ENCODE results near the gene GAB1. TPM values are rescaled to one million over a fixed set of nuclear protein-coding genes. Genes with fewer than 3 reads are reported as not detected.

The GAB1 gene
- total RNA-seq, 8 experiments from 2014 or later: 7.5 to 73.2 (median 14.8) TPM

- Histone ChIP-seq H3K27ac (no peak overlapping the region), H3K4me3 (no peak overlapping the region), H3K4me1 (replicated peaks in 1 of 2) (peaks cover 0 to 7% of the 10 kb centered on the region in 2 donors)
- in situ Hi-C loops (cut with MboI; ENCODE audit: low pct_unique_long_range_greater_than_20kb in 2 of 9, low sequenced_read_pairs in 9 of 9, unreplicated experiment in 9 of 9): no loop called here
- WGBS, 10 experiments: 91 to 100% (median 100%) methylated on average over 1 to 4 of the region's 5 CpGs; no CpG with 5 or more reads in 3 of the 10 experiments
- ATAC-seq (replicated peaks in 6 of 8): no peak
Measured at GRCh38 chr4:143367863-143368262, 31.2 kb downstream of the GAB1 start.

DNA sequence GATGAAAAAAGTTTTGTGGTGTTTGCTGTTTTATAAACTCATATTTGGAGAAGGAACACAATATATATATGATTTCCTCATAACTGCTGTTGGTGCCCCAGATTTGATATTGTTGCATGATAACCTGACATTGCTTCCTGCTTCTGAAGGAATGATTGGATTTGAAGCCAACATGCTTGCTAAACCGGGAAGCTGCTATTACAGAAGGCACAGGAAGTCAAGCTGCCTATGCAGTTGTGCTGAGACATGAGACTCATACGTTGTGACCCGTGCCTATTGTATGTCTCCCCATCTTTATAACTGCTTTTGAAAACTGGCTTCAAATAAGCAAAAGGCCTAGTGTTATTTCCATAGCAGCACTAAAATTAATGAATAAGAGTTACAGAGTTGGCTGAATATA, 32.9 kb downstream of the GAB1 start:
- in situ Hi-C loops (cut with MboI; ENCODE audit: low pct_unique_long_range_greater_than_20kb in 2 of 9, low sequenced_read_pairs in 9 of 9, unreplicated experiment in 9 of 9): no loop called here
- 48 to 100% (median 75%) methylated on average over 1 to 3 of the region's 3 CpGs; no CpG with 5 or more reads in 1 of the 10 experiments for WGBS, 10 experiments
- Histone ChIP-seq H3K27ac (no peak overlapping the region), H3K4me3 (no peak overlapping the region), H3K4me1 (replicated peaks in 1 of 2) (no peaks in the 10 kb centered on the region)
- ATAC-seq (replicated peaks in 6 of 8): no peak

GRCh38 chr4:143372093-143372915, 35.6 kb downstream of the GAB1 start:
- H3K4me3 ChIP-seq: no peak overlapping the region
- WGBS, 10 experiments: 93 to 100% (median 100%) methylated on average over 1 of the region's 1 CpG; no CpG with 5 or more reads in 1 of the 10 experiments
- in situ Hi-C loops (cut with MboI; ENCODE audit: low pct_unique_long_range_greater_than_20kb in 2 of 9, low sequenced_read_pairs in 9 of 9, unreplicated experiment in 9 of 9): no loop called here
- no peak overlapping the region for H3K27ac ChIP-seq
- peaks cover 0 to 9% of the 10 kb centered on the region in 2 donors for H3K4me1 ChIP-seq (replicated peaks in 1 of 2)
- ATAC-seq (replicated peaks in 6 of 8): no peak

DNA sequence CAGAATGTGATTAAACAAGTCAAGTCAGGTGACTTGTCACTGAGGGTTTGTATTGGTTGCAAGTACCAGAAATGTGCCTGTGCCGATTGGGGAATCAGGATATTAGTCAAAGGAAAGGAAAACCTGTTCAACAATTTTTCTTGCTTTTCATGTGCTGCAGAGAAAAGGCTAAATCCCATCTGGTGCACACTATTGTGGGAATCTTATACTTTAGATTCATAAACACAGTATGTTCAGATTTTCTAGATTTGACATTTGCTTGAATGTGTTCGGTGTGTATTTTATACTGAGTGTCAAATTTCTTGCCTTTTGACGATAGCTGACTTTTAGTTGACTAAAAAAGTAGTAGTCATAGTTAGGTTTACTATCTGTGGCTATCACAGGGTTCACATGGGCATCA, 37.6 kb downstream of the GAB1 start:
- WGBS, 10 experiments: 35 to 100% (median 97%) methylated on average over 1 to 3 of the region's 3 CpGs; no CpG with 5 or more reads in 1 of the 10 experiments
- Histone ChIP-seq H3K27ac (no peak overlapping the region), H3K4me1 (replicated peaks in 1 of 2) (peaks cover 4 to 14% of the 10 kb centered on the region in 2 donors), H3K4me3 (no peak overlapping the region)
- no peak for ATAC-seq (replicated peaks in 6 of 8)
- in situ Hi-C loops (cut with MboI; ENCODE audit: low pct_unique_long_range_greater_than_20kb in 2 of 9, low sequenced_read_pairs in 9 of 9, unreplicated experiment in 9 of 9): no loop called here

GRCh38 chr4:143374771-143375170, 38.1 kb downstream of the GAB1 start:
- H3K4me3 ChIP-seq: no peak overlapping the region
- no peak overlapping the region for H3K27ac ChIP-seq
- peaks cover 4 to 14% of the 10 kb centered on the region in 2 donors for H3K4me1 ChIP-seq (replicated peaks in 1 of 2)
- 82 to 100% (median 91%) methylated on average over 1 to 6 of the region's 6 CpGs; no CpG with 5 or more reads in 3 of the 10 experiments for WGBS, 10 experiments
- ATAC-seq (replicated peaks in 6 of 8): no peak
- in situ Hi-C loops (cut with MboI; ENCODE audit: low pct_unique_long_range_greater_than_20kb in 2 of 9, low sequenced_read_pairs in 9 of 9, unreplicated experiment in 9 of 9): no loop called here

- Histone ChIP-seq H3K4me1 (replicated peaks in 1 of 2) (peaks cover 4 to 16% of the 10 kb centered on the region in 2 donors), H3K4me3 (no peak overlapping the region), H3K27ac (no peak overlapping the region)
- ATAC-seq (replicated peaks in 6 of 8): peak; percentile 43 to 85 (median 62)
- in situ Hi-C loops (cut with MboI; ENCODE audit: low pct_unique_long_range_greater_than_20kb in 2 of 9, low sequenced_read_pairs in 9 of 9, unreplicated experiment in 9 of 9): no loop called here
- 40 to 100% (median 82%) methylated on average over 1 to 5 of the region's 6 CpGs; no CpG with 5 or more reads in 2 of the 10 experiments for WGBS, 10 experiments
Measured at GRCh38 chr4:143375326-143376073, 38.8 kb downstream of the GAB1 start.

DNA sequence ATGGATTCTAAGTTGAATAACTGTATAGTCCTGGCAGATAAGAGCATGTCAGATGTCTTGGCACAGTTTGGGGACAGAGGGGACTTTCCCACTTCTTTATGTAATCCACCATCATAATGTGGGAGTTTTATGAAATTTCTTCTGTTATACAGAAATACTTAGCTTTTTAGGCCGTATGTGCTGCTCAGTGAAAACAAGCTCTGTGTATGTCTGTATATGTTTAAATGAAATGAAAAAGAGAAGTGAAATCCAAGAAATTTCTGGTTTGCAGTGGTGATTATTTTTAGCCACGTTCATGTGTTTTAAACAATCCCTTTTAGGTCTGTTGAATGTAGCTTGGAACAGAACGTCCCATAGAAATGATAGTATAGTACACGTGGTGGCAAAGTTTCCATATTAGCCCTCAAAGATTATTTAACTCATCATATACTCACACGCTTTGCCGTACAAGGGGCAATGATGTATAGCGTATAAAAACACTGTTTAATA, 41.0 kb downstream of the GAB1 start:
- no peak overlapping the region for H3K27ac ChIP-seq
- H3K4me1 ChIP-seq (replicated peaks in 1 of 2): peaks cover 19 to 38% of the 10 kb centered on the region in 2 donors
- ATAC-seq (replicated peaks in 6 of 8): no peak
- in situ Hi-C loops (cut with MboI; ENCODE audit: low pct_unique_long_range_greater_than_20kb in 2 of 9, low sequenced_read_pairs in 9 of 9, unreplicated experiment in 9 of 9): no loop called here
- H3K4me3 ChIP-seq: no peak overlapping the region
- WGBS, 10 experiments: 63 to 97% (median 81%) methylated on average over 3 to 7 of the region's 7 CpGs

DNA sequence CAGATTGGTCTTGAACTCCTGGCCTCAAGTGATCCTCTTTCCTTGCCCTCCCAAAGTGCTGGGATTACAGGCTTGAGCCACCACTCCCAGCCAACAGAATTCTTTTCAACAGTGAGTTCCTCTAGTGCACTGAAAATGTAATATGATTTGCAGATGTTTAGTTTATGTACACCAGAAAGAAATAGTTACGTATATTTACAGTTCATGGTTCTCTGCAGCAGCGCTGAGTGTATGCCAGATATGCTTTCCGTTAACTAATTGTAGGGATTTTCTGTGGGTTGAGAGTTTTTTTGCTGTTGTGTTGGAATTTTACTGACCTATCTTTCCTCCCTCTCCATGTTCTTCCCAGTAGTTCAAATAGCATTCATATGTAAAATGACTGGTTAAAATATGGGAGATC, 44.0 kb downstream of the GAB1 start:
- peak in 1 of 8 experiments; percentile 7 for ATAC-seq (replicated peaks in 6 of 8)
- WGBS, 10 experiments: 33 to 100% (median 90%) methylated on average over 1 to 3 of the region's 3 CpGs; no CpG with 5 or more reads in 3 of the 10 experiments
- no peak overlapping the region for H3K27ac ChIP-seq
- no peak overlapping the region for H3K4me3 ChIP-seq
- in situ Hi-C loops (cut with MboI; ENCODE audit: low pct_unique_long_range_greater_than_20kb in 2 of 9, low sequenced_read_pairs in 9 of 9, unreplicated experiment in 9 of 9): no loop called here
- H3K4me1 ChIP-seq (replicated peaks in 1 of 2): peaks cover 23 to 46% of the 10 kb centered on the region in 2 donors

DNA sequence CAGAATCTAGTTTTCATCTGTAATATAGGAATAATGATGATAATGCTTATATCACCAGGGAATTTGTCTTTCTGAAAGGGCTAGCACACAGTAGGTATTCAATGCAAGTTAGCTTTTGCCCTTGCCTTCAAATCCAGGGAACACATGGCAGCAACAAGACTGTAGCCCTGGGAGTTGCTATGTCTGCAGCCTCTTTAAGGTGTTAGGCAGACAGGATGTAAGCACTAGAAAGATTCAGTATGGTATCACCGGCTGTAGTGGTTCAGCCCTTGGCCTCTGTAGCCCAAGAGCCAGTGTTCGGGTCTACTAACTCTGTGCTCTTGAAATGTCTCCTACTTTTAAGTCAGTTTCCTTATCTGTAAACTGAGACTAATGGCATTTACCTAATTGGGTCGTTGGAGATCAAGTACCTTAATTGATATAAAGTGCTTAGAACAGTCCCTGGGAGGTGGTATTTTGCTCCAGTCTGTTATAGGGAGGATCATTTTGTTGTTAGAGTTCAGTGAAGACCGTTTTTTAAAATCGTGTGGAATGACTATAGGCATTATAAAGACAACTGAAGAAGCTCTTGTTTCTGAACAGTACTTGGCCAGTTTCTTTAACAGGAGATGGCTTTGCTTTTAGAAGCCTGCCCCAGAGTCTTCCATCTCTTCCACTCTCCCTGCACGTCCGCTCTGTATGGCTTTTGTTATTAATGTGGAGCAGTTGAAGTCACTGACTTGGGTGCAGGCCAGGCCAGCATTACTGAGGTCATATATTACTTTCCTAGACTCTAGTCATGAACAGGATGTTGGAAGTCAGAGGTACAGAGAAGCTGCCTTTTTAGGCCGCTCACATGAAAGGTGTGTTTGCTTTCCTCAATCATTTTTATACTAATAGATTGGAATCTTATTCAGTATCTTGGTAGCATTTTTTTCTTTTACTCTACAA, 44.8 kb downstream of the GAB1 start:
- WGBS, 10 experiments: 4 to 87% (median 45%) methylated on average over 1 to 7 of the region's 8 CpGs; no CpG with 5 or more reads in 1 of the 10 experiments
- H3K4me1 ChIP-seq (replicated peaks in 1 of 2): peaks cover 23 to 45% of the 10 kb centered on the region in 2 donors
- in situ Hi-C loops (cut with MboI; ENCODE audit: low pct_unique_long_range_greater_than_20kb in 2 of 9, low sequenced_read_pairs in 9 of 9, unreplicated experiment in 9 of 9): no loop called here
- H3K4me3 ChIP-seq: no peak overlapping the region
- ATAC-seq (replicated peaks in 6 of 8): peak; percentile 38 to 99 (median 94)
- no peak overlapping the region for H3K27ac ChIP-seq

DNA sequence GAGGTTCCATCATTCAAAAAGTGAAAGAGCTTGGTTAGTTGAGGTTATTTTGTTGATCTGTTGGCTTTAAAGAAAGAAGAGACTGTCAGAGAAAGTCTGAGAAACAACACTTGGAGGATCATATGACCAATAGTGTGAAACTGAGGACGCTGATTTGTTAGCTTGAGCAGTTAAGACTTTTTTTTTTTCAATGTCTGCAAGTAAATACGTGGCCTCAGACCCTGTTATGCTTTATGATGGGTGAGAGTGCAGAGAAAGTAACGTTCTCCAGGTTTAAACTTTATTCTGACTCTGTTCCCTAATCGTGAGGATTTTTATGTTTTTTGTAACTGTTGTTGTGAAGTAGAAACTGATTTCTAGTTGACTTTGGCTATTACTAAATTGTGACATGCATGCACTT, 45.9 kb downstream of the GAB1 start:
- in situ Hi-C loops (cut with MboI; ENCODE audit: low pct_unique_long_range_greater_than_20kb in 2 of 9, low sequenced_read_pairs in 9 of 9, unreplicated experiment in 9 of 9): no loop called here
- WGBS, 10 experiments: 0 to 76% (median 31%) methylated on average over 1 to 4 of the region's 4 CpGs; no CpG with 5 or more reads in 1 of the 10 experiments
- Histone ChIP-seq H3K4me3 (no peak overlapping the region), H3K27ac (no peak overlapping the region), H3K4me1 (replicated peaks in 1 of 2) (peaks cover 23 to 36% of the 10 kb centered on the region in 2 donors)
- peak in 3 of 8 experiments; percentile 15 to 35 (median 33) for ATAC-seq (replicated peaks in 6 of 8)

DNA sequence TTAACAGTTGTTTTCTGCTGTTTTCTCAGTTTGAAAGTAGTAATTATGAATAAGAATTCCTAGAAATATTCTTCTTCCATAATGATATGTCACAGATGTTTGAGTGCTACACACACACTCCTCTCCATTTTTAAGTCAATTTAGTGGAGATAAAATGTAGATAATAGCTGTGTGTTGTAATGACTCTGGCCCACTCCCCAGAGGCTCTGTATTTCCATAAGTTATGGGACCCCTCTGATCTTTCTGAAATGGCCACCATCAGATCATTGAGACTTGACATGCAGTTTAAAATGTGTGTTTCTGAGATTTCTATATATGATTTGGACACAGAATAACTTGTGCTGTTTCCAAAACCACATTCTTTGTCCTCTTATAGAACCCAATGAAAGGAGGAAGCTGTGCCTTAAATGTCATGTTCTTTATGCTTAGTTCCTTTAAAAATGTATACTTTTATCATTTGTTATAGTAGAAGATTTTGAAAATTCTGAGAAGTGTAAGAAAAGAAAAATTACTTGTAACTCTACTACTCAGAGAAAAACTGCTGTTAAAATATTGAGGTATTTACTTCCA, 46.4 kb downstream of the GAB1 start:
- H3K4me3 ChIP-seq: no peak overlapping the region
- H3K4me1 ChIP-seq (replicated peaks in 1 of 2): peaks cover 23 to 36% of the 10 kb centered on the region in 2 donors
- in situ Hi-C loops (cut with MboI; ENCODE audit: low pct_unique_long_range_greater_than_20kb in 2 of 9, low sequenced_read_pairs in 9 of 9, unreplicated experiment in 9 of 9): no loop called here
- ATAC-seq (replicated peaks in 6 of 8): peak in 1 of 8 experiments; percentile 36
- H3K27ac ChIP-seq: no peak overlapping the region

DNA sequence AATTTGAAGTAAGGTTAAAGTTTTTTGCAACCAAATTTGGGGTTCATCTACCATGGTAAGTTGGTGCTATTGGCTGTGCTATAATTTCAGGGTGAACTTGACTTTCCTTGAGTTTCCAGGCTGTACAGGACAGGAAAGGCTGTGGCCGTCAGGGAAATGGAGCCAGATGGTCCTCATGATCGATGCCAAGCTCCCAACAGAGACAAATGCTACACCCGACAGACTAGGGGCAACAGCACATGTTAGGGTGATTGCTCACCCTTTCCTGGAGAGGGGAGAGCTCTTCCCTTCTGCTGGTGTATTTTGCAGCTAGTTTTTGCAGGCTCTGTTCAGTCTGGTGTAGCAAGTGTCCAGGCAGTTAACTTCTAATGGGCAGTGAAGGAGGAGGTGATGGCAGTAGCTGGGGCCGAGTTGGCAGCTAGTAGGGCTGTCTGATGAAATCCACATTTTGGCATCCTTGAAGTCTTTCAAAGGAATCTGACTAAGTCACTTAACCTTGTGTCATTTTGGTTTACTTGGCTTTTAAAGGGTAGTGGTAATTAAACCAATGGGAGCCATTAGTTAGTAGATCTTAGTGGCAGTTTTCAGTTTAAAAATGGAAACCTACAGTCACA, 47.8 kb downstream of the GAB1 start:
- Histone ChIP-seq H3K27ac (no peak overlapping the region), H3K4me1 (replicated peaks in 1 of 2) (peaks cover 19 to 31% of the 10 kb centered on the region in 2 donors), H3K4me3 (no peak overlapping the region)
- WGBS, 10 experiments: 0 to 100% (median 62%) methylated on average over 1 to 4 of the region's 4 CpGs; no CpG with 5 or more reads in 4 of the 10 experiments
- ATAC-seq (replicated peaks in 6 of 8): no peak
- in situ Hi-C loops (cut with MboI; ENCODE audit: low pct_unique_long_range_greater_than_20kb in 2 of 9, low sequenced_read_pairs in 9 of 9, unreplicated experiment in 9 of 9): no loop called here
